HL-60/S4 treated with phorbol 12-myristate 13-acetate at 8.2 ng/mL for 4 days and 3 days (cell line): ENCODE measurements around the gene NSF.

ENCODE experiments used
- in situ Hi-C: fragments of 300-500 bp; cut with MboI; formaldehyde crosslinking; loops from 2 replicates; pipeline ENCODE4 v1.15.0; 2022; ENCODE audit warnings: low sequenced_read_pairs

The NSF gene

DNA sequence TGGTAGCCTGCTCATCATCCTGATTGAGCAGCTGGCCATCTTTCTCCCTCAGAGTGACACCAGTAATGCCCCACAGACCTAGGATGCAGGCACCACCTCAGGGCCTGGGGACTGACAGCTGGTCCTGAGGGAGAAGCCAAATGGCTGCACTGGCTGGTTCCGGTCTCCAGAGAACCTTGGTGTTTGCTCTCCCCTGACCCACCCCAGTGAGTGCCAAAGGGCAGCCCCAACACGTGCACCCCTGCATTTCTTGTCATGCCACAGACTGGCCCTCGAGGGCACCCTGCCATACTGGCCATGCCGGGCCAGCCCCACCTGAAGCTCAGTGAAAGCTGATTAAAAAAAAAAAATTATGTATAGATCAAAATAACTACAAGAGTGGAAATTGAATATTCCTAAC is 127.5 kb downstream of the NSF start:
- in situ Hi-C loops, result no loop called here

GRCh38 chr17:46719891-46720290 is 129.4 kb downstream of the NSF start:
- in situ Hi-C loops, result no loop called here

DNA sequence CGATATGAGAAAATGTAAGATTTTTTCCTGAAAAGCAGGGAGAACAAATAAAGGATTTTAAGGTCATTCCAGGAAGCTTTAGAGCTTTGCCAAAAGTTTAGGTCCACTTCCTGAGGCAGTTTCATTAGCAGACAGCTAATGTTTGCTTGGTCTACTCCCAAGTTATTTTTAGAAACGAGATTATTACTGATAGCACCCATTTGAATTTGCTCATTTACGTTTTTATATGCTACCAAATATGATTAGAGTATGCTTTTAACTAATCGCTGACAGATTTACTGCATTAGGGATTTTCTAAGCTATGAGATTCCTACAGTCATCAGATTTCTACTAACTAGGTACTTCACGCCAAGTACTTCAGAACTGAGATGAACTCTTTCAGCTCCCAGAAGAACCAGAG is 129.9 kb downstream of the NSF start:
- in situ Hi-C loops, result no loop called here

DNA sequence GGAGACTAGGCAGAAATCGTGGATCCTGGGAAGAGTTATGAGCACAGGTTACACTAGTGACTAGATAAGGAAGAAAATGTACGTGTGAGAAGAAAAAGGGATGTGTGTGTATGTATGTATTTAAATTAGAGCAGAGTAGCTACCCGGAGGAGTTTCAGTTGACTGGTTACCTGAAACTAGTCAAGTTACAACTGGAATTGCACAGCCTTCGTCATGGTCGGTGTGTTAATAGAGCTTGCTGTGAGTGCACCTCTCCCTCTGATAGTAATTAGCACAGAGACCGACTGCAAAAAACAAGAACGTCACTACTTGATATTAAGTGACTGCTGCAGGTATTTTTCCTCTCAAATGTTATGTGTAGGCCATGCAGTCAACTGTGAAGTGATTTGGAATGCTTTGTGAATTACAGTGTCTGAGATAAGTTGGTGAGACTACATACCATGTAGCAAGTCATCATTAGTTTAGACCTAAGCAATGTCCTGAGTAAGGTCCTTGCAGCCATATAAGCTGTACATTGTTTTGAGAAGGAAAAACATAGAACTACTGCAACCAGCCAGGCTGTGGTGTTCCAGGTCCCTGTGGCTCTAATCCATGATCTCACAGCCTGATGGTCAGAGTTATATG is 132.3 kb downstream of the NSF start:
- in situ Hi-C loops, result no loop called here

GRCh38 chr17:46726206-46726605 is 135.7 kb downstream of the NSF start:
- in situ Hi-C loops, result no loop called here

DNA sequence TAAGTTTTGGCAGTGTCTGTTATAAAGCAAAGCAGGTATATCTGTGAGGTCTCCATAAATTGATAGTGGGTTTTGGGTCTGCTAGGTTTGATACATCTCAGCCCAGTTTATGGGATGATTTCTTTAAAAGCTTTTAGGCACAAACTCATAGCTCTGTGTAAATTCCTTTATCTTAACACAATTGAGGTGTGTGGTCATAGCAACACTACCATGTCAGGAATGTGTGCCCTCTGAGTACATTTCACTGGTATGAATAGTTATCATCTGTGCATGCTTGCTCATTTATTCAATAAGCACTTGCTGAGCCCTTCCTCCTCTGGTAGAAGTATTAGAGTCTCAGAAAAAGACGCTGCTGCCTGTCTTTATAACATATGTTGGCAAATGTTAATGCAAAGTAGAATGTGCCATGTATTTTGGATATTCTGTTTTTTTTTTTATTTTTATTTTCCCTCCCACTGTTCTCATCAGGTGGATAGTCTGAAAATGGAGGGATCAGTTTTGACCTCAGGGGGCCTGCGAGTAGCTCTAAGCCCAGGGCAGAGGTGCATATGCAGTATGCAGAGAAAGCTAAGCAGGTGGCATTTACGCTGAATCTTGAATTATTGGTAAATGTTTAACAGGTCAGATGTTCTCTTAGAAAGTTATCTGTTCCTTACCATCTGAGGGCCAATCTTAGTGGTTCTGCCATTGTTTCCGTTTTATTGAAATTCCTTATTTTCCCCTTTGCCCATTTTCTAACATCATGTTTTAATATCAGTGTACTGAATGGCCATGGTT is 137.3 kb downstream of the NSF start:
- in situ Hi-C loops, result no loop called here

DNA sequence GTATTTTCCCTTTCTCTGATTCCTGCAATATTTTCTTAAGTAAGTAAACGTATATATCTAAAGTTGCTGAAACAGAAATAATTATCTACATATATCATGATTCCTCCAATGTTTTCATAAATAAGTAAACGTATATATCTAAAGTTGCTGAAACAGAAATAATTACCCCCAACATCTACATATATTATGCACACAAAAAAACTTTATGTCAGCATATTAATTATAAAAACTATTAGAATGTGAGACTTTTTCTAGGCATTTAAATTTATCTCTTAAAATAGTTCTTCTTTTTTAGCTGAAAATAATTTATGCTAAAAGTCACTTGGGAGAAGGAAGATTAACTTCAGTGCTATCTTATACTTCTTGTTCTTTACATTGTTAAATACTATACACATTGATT is 139.6 kb downstream of the NSF start:
- in situ Hi-C loops, result no loop called here

GRCh38 chr17:46730679-46731078 is 140.2 kb downstream of the NSF start:
- in situ Hi-C loops, result no loop called here

GRCh38 chr17:46732160-46732559 is 141.7 kb downstream of the NSF start:
- in situ Hi-C loops, result no loop called here

DNA sequence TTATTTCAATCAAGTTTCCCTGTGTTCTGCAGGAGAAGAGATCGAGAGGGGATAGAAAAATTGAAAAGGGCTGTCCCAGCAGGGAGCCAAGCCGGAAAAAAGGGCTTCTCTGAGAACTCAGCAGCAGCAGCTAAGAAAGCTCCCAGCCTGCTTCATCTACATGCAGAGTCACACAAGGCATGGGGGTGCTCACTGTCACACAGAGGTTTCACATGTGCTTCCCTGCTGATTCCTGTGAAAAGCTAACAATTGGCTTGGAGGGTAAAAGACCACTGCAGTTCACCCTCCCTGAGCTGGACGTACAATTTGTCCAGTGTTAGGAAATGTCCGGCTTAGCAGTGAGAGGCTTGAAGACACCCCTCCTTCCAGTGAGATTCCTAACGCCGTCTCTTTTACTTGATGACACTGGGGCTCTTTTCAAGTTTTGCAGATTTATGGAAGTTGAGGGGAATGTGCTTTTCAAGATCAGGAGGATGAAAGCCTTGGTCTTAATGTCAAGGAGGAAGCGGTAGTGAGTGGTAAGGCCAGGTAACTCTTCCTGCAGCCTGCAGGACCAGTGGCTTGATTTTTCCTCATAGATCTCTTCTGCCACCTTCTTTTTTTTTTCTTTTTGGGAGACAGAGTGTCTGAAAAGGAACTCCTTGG is 142.4 kb downstream of the NSF start:
- in situ Hi-C loops, result no loop called here

DNA sequence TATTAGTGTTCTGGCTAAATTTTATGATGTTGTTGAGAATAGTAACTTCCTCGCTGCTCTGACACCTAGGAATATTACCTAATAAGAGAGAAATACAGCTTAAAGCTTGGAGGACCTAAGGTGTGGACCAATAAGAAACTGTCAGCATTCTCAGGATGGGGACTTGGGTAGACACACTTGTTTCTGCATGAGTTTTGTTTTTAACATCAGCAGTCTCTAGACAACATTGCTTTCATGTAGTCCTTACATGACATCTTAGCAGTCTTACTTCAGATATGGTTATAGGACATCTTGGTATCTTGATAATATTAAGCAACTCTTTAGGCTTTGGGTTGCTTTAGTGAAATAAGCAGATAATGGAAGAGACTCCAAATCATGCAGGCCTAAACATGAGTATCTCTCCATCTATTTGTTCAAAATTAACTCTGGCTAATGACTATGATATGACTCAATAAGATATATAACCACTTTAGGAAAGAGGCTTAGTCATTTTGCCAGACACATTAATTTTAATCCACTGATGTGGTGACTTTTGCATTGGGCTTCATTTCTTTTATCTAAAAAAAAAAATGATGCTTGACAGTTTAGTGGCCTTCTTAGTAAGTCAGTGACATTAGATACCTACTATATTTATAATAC is 143.5 kb downstream of the NSF start:
- in situ Hi-C loops, result no loop called here

GRCh38 chr17:46736100-46736499 is 145.6 kb downstream of the NSF start:
- in situ Hi-C loops, result no loop called here

- in situ Hi-C loops, result no loop called here
Observed at GRCh38 chr17:46737326-46737725, 146.9 kb downstream of the NSF start.

DNA sequence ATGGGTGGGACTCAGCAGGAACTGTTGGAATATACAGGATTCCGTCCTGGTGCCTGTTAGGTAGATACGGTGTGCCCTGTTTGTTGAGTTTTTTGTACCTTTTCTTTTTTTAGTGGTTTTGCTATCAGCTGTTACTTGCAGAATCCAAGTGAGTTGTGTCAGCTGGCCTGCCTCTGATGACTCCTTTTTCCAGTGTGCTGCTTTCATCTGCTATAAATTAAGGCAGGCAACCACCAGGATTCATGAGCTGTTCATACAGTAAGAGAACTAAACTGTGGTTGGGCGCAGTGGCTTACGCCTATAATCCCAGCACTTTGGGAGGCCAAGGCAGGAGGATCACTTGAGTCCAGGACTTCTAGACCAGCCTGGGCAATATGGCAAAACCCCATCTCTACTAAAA is 148.1 kb downstream of the NSF start:
- in situ Hi-C loops, result no loop called here

DNA sequence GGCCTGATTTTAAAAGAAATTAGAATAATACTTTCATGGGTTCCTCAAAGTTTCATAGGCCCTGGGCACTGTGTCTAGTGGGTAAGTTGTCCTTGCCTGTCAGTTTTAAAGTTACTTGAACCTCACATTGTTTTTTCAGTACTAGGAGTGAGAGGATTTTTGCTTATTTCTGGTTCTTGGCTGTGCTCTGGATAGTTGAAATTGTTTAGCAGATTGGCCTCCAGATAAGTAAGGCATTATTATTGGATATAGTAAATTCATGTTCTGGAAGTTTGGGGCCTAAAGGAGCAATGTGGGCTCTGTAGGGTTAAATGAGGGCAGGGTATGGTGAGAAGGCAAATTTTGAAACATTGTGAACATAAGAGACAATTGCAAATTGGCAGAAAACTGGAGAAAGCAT is 149.5 kb downstream of the NSF start:
- in situ Hi-C loops, result no loop called here

DNA sequence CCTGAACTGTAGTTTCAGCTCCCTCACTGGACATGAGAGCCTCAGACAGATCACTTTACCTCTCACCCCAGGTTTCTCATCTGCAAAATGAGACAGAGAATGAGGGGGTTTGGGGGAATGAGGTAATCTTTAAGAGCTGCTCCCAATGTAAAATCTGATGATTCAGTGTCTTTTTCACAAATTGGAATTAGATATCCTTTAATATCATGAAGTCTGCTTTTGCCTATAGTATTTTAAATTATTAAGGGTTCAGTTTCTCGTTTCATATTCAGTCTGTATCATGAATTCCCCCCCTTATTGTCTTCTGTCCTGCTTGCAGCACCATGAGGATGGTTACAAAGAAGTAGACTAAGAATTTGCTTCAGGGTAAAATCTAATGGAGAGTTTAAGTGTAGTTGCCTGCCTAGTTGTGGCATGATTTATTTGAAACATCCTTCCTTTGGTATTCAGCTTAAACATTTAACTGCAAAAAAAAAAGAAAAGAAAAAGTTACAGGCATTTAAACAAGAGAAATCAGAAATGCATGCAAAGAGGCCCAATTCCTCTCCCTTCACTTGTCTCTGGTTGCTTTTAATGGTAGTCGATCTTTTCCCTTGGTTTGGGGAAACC is 150.8 kb downstream of the NSF start:
- in situ Hi-C loops, result no loop called here

GRCh38 chr17:46742565-46743270 is 152.2 kb downstream of the NSF start:
- in situ Hi-C loops, result no loop called here

GRCh38 chr17:46744441-46744840 is 154.0 kb downstream of the NSF start:
- in situ Hi-C loops, result no loop called here

DNA sequence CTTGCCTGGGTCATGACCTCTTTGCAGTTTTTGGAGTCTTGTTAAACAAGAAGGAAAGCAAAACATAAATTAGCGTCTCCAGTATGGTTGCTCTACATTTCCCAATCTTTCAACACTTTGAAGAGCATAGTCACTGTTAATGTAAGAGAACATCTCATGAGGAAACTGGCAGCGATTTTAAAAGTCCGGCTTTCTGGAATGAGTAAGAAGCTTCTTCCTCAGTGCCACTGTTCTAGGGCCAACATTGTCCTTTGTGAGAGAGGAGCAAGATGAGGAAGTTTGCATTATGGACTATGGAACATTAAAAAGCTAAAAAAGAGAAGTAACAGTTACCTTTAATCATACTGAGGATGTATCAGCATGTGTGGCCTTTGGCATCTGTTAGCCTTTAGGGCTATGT is 154.9 kb downstream of the NSF start:
- in situ Hi-C loops, result no loop called here

DNA sequence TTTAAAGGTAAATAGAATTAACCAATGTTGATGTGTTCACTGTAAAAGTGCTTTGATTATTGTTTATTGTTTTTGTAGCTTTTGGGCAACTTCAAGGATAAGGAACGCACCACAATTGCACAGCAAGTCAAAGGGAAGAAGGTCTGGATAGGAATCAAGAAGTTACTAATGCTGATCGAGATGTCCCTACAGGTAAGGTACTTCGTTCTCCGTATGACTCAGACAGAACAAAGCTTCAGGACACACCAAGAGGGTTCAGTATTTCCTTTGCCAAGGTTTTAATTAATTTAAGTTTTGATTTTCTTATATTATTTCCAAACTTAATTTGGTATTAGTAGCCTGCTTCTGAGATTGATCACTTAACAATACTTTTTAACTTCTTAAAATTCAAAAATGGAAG is 161.0 kb downstream of the NSF start:
- in situ Hi-C loops, result no loop called here

DNA sequence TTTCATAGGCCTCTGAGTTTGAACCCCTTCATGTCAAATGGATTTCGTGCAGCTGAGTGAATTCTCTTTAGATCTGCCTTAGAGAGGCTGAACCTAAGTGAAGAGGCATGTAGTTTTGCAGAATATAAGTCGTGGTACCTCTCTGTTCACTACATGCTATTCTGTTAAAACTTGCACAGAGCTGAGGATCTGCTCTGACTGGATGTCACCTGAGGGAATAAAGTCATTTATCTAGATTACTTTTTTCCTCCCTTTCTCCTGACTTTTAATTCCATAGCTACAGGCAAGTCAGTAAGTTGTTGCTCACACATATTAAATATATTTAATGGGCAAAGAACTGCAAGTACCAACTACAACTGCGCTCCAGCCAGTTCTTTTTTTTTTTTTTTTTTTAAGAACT is 163.3 kb downstream of the NSF start:
- in situ Hi-C loops, result no loop called here
